Esophagus muscularis mucosa (tissue), 3 donors: ENCODE results near the gene OSBP2.

Experiments used
- CTCF ChIP-seq, 3 experiments: fragments of 200-600 bp in 2 of 3; fragments of 450-650 bp in 1 of 3; sonication (generic) in 2 of 3; IDR thresholded peaks; one replicate each; pipeline ENCODE4 v1.5.1; 2017 to 2019; ENCODE audit warnings: antibody characterized with exemption in 3 of 3, mild to moderate bottlenecking in 2 of 3, moderate library complexity in 1 of 3
- POLR2AphosphoS5 ChIP-seq, 2 donors: sonication (generic); formaldehyde crosslinking; IDR thresholded peaks; one replicate each; pipeline ENCODE4 v1.6.1; 2017; ENCODE audit warnings: antibody characterized with exemption in 2 of 2

- TF ChIP-seq POLR2AphosphoS5 (IDR thresholded peaks at IDR 0.05) (no peak), CTCF (IDR thresholded peaks at IDR 0.05) (no peak)
These were observed 189.7 kb downstream of the OSBP2 start for GRCh38 chr22:30884211-30885000.
